Nephron (organoid): ENCODE results near the gene SHD.

Experiments used
- H3K27ac Mint-ChIP-seq, 3 experiments: 2 replicates each; pipeline ENCODE4 v1.8.0; 2020; ENCODE audit warnings: mixed read lengths in 3 of 3, mild to moderate bottlenecking in 2 of 3, moderate library complexity in 1 of 3
- H3K27me3 Mint-ChIP-seq: 2 replicates; pipeline ENCODE4 v1.8.0; 2021; ENCODE audit warnings: low read depth, mild to moderate bottlenecking, moderate library complexity, mixed read lengths
- H3K36me3 Mint-ChIP-seq: 2 replicates; pipeline ENCODE4 v1.8.0; 2020; ENCODE audit warnings: low read depth, mixed read lengths
- H3K4me1 Mint-ChIP-seq: 2 replicates; pipeline ENCODE4 v1.8.0; 2020; ENCODE audit warnings: mixed read lengths
- H3K4me3 Mint-ChIP-seq, 3 experiments: 2 replicates each; pipeline ENCODE4 v1.8.0; 2020; ENCODE audit warnings: mild to moderate bottlenecking in 3 of 3, mixed read lengths in 3 of 3, moderate library complexity in 2 of 3
- H3K9me3 Mint-ChIP-seq: 2 replicates; pipeline ENCODE4 v1.8.0; 2020; ENCODE audit warnings: mixed read lengths
- TF ChIP-seq, protein P1 (sequence below), 3 experiments: fragments of 200-600 bp; sonication (generic); IDR thresholded peaks; one replicate each; pipeline ENCODE4 v1.5.0; 2021; ENCODE audit warnings: antibody characterized with exemption in 3 of 3; ENCODE audit not compliant: unreplicated experiment in 3 of 3

SHD gene

DNA sequence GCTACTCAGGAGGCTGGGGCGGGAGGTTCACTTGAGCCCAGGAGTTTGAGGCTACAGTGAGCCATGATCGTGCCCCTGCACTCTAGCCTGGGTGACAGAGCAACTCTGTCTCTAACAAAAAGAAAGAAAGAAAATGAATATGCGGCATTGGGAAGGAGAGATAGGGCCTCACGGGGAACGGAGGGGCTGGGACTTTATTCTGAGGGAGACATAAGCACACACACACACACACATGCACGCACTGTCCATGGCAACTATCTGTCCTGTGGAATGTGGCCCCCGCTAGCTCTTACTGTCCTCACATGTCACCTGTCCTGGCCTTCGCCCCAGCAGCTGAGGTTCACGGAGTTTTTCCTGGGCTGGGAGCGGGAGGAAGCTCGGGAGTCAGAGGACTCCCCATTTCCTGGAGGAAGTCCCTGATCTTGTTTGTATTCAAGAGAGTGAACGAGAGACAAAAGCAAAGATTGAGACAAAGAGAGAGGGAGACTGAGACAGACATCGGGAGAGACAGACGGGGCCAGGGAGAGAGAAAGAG lies 58.9 kb downstream of the SHD start:
- Mint-ChIP-seq H3K27me3 (no peaks in the 10 kb centered on the region), H3K36me3 (peaks cover 7% of the 10 kb centered on the region), H3K9me3 (no peaks in the 10 kb centered on the region), H3K27ac (peak overlapping the region; percentile 77 to 93 (median 86)), H3K4me3 (peak overlapping the region; percentile 75 to 85 (median 83)), H3K4me1 (peaks cover 9% of the 10 kb centered on the region)
- TF ChIP-seq, protein P1, sequence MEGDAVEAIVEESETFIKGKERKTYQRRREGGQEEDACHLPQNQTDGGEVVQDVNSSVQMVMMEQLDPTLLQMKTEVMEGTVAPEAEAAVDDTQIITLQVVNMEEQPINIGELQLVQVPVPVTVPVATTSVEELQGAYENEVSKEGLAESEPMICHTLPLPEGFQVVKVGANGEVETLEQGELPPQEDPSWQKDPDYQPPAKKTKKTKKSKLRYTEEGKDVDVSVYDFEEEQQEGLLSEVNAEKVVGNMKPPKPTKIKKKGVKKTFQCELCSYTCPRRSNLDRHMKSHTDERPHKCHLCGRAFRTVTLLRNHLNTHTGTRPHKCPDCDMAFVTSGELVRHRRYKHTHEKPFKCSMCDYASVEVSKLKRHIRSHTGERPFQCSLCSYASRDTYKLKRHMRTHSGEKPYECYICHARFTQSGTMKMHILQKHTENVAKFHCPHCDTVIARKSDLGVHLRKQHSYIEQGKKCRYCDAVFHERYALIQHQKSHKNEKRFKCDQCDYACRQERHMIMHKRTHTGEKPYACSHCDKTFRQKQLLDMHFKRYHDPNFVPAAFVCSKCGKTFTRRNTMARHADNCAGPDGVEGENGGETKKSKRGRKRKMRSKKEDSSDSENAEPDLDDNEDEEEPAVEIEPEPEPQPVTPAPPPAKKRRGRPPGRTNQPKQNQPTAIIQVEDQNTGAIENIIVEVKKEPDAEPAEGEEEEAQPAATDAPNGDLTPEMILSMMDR (IDR thresholded peaks at IDR 0.05; ENCODE audit: unreplicated experiment in 3 of 3) = no peak

DNA sequence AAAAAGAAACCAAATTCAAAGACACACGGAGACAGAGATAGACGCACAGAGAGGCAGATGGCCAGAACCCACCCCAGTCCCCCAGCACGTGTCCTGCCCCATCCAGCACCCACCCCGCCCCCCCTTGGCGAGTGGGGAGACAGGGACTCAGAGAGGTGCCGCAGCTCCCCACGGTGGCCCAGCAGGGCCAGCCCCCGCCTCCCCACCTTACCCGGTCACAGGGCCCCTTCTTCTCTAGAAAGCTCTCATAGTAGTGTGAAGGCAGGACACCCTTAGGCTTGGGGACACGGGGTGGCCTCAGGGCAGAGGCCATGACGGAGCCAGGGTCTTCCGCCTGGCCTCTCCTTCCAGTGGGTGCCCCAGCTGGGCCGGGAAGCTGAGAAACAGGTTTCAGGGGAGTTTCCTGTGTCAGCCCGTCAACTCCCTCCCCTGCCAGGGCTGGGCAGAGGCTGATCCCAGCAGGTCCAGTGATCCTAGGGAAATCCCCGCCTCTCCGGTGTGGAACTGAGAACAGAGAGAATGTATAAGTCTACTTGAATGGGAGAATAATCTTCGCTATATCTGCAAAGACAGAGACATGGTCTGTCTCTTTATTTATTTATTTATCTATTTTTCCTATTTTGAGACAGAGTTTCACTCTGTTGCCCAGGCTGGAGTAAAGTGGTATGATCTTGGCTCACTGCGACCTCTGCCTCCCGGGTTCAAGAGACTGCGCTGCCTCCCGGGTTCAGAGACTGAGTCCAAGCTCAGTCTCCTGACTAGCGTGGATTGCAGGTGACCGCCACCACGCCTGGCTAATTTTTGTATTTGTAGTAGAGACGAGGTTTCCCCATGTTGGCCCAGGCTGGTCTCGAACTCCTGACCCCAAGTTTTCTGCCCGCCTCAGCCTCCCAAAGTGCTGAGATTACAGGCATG lies 59.6 kb downstream of the SHD start, which contains the start of gene STAP2:
Gene STAP2 (minus strand): TSS at position 387 of the 915 bp plus-strand sequence. CDS start 74 bp downstream, at position 313.
- peaks cover 7% of the 10 kb centered on the region for H3K36me3 Mint-ChIP-seq
- H3K27ac Mint-ChIP-seq = peak within 1 kb of the TSS; percentile 77 to 93 (median 86)
- TF ChIP-seq, protein P1 (IDR thresholded peaks at IDR 0.05; ENCODE audit: unreplicated experiment in 3 of 3) = no peak
- no peaks in the 10 kb centered on the region for H3K9me3 Mint-ChIP-seq
- no peaks in the 10 kb centered on the region for H3K27me3 Mint-ChIP-seq
- peak within 1 kb of the TSS; percentile 75 to 85 (median 83) for H3K4me3 Mint-ChIP-seq
- H3K4me1 Mint-ChIP-seq = peaks cover 9% of the 10 kb centered on the region
